Lower lobe of right lung (tissue), 2 donors: ENCODE measurements around the gene CD34. TPM values are rescaled to one million over a fixed set of nuclear protein-coding genes. Genes with fewer than 3 reads are reported as not detected.

Source experiments
- ATAC-seq, 2 donors: fragments of 200-7000 bp; cut with Tn5 transposase; one replicate each; pipeline ENCODE4 v1.9.1; 2020 to 2022; ENCODE audit warnings: mild to moderate bottlenecking in 2 of 2, moderate library complexity in 2 of 2
- DNase-seq: peaks from one replicate; pipeline ENCODE4 v3.0.0-alpha.2; 2020
- H3K27ac ChIP-seq: fragments of 200-600 bp; one replicate; pipeline ENCODE4 v1.8.0; 2022
- H3K27me3 ChIP-seq: fragments of 200-600 bp; one replicate; pipeline ENCODE4 v1.8.0; 2022; ENCODE audit warnings: low read depth
- H3K36me3 ChIP-seq: fragments of 200-600 bp; one replicate; pipeline ENCODE4 v1.8.0; 2022; ENCODE audit warnings: mild to moderate bottlenecking
- H3K4me1 ChIP-seq: fragments of 200-600 bp; one replicate; pipeline ENCODE4 v1.8.0; 2022
- H3K4me3 ChIP-seq: fragments of 200-600 bp; one replicate; pipeline ENCODE4 v1.8.0; 2022; ENCODE audit warnings: mild to moderate bottlenecking
- H3K9me3 ChIP-seq: fragments of 200-600 bp; one replicate; pipeline ENCODE4 v1.8.0; 2022
- intact Hi-C: fragments of 100-400 bp; cut with DNase I; formaldehyde crosslinking; loops from one replicate; pipeline ENCODE4 v1.11.0; 2022
- long read RNA-seq: library from polyadenylated mRNA; unstranded; transcript quantifications from one replicate; pipeline ENCODE4 v2.0.0, GENCODE V29; 2021
- total RNA-seq: library from RNA; stranded (reverse); fragmentation: NEBNext Ultra II Directional; extraction: Animal tissue kit (Norgen Biotek cat#: 25700); gene quantifications from one replicate; pipeline ENCODE4 v1.2.1, GENCODE V29; 2021
- TF ChIP-seq, protein P1 (sequence below): fragments of 200-600 bp; IDR thresholded peaks from one replicate; pipeline ENCODE4 v1.8.0; 2022; ENCODE audit warnings: antibody characterized with exemption, mild to moderate bottlenecking
- donor health status: DM: no; HTN: yes; CAD: no; lungs with severe emphysema.

Gene CD34, protein sequence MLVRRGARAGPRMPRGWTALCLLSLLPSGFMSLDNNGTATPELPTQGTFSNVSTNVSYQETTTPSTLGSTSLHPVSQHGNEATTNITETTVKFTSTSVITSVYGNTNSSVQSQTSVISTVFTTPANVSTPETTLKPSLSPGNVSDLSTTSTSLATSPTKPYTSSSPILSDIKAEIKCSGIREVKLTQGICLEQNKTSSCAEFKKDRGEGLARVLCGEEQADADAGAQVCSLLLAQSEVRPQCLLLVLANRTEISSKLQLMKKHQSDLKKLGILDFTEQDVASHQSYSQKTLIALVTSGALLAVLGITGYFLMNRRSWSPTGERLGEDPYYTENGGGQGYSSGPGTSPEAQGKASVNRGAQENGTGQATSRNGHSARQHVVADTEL
- total RNA-seq, result 44.6 TPM
- long read RNA-seq, full-length matches to known transcripts, result 47 of 75 reads
- long read RNA-seq, partial matches to known transcripts, result 7 of 75 reads
- long read RNA-seq, other reads (novel, unspliced or antisense), result 21 of 75 reads

DNA sequence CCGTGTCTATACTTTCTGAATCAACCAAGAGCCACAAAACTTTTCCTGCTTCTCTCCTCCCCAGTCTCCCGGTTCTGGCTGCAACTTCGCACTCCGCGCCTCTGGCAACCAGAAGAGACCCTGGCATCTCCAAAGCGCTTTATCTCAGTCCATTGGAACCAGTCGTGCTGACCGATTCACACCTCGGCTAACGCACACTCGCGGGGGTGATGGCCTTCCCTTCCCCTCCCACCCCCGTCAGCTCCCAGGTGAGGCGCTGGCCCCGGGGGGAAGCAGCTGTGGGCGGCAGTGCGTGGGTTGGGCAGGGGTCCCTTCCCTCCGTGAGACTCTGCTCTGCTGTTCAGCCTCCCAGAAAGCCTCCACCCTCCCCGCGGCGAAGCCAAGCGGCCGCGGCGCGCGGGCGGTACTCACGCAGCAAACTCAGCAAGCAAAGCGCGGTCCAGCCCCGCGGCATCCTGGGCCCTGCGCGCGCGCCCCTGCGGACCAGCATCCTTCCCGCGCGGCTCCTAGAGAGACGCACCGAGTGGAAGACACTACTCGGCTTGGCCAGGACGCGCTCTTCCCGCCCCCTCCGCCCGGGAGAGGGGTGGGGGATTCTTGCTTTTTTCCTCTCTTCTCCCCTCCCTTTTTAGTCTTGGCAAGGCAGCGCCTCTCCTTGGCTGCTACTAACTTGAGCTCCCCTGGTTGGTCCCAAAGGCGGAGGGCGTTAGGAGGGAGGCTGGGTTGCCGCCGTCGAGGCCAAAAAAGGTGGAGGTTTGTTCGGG is at the start of gene CD34:
Gene CD34 (minus strand): TSS at position 535 of the 764 bp plus-strand sequence. CDS start 45 bp downstream, at position 490.
- Histone ChIP-seq H3K4me1 (peaks cover 25% of the 10 kb centered on the region), H3K4me3 (peak within 1 kb of the TSS; percentile 60), H3K27me3 (peaks cover 18% of the 10 kb centered on the region), H3K36me3 (no peaks in the 10 kb centered on the region), H3K9me3 (no peaks in the 10 kb centered on the region), H3K27ac (peak within 1 kb of the TSS; percentile 81)
- intact Hi-C loops, result no loop called here
- peak; percentile 54 to 67 for ATAC-seq
- no peak for DNase-seq
- TF ChIP-seq, protein P1, sequence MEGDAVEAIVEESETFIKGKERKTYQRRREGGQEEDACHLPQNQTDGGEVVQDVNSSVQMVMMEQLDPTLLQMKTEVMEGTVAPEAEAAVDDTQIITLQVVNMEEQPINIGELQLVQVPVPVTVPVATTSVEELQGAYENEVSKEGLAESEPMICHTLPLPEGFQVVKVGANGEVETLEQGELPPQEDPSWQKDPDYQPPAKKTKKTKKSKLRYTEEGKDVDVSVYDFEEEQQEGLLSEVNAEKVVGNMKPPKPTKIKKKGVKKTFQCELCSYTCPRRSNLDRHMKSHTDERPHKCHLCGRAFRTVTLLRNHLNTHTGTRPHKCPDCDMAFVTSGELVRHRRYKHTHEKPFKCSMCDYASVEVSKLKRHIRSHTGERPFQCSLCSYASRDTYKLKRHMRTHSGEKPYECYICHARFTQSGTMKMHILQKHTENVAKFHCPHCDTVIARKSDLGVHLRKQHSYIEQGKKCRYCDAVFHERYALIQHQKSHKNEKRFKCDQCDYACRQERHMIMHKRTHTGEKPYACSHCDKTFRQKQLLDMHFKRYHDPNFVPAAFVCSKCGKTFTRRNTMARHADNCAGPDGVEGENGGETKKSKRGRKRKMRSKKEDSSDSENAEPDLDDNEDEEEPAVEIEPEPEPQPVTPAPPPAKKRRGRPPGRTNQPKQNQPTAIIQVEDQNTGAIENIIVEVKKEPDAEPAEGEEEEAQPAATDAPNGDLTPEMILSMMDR, result no peak

DNA sequence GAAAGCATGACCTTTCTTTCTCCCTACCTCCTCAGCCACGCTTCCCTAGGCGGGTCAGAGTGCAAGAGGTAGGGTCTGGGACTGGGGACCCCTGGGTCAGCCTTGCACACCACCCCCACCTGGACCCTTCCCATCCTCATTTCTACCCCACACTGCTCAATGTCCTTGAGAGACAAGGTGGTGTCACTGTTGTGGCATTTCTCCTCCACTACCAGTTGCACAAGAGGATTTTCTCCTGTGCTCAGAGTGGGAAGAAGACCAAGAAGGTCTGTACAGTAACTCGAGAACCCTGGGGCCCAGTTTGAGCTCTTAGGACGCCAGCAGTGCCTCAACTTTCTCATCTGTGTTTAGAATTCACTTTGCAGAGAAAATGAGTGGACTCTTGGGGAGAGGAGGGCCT is 49.4 kb upstream of the CD34 start:
- peaks cover 46% of the 10 kb centered on the region for H3K4me1 ChIP-seq

DNA sequence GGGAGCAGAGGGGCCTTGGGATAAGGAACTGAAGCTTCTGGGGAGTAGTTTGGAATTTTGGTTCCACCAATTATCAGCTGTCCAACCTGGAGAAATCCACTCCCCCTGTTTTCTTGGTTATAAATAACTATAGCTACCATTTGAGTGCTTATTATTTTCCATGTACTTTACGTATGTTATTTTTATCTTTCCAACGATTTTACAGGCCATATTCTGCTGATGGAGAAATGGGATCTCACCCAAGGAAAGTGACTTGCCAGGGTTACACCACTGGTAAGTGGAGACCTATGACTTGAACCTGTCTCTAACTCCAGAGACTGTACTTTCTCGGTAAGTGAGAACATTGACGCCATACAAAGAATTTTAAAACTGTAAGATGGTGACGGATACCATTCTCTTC is 49.0 kb upstream of the CD34 start:
- H3K4me3 ChIP-seq, result peak overlapping the region; percentile 56

More for the DNA sequence above, 49.4 kb upstream of the CD34 start:
- DNase-seq, result no peak
- Histone ChIP-seq H3K36me3 (no peaks in the 10 kb centered on the region), H3K27me3 (peaks cover 8% of the 10 kb centered on the region), H3K4me3 (no peak overlapping the region), H3K9me3 (no peaks in the 10 kb centered on the region), H3K27ac (peak overlapping the region; percentile 25)
- no peak for ATAC-seq
- TF ChIP-seq, protein P1, result no peak
- intact Hi-C loops, result no loop called here

DNA sequence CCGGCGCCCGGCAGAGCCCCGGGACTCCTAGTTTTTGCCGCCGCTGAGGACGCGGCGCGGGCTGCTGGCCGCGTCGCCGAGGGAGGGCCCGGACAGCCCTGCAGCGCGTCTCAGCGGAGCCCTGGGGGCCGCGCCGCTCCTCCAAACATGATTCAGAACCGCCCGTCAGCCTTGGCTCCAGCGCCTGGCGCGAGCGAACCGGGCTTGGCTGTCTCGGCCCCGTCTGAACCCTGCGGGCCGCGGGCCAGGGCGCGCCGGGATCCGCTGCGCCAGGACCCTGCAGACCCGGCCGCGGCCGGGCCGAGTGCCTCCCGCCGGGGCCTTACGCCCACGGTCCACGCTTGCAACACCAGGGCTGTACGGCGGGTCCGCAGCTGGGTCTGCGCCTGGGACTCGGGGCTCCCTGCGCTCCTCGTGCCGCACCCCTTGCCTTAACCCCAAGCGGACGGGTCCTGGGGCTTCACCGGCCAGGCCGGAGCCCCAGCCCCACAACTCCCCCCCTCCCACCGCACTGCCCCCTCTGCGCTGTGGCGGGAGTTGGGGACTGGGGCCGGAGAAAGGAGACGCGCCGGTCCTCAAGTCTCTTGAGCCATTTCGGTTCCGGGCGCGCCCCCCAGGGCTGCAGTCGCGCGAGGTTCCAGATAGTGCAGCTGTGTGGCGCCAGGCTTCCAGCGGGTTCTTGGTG is 48.4 kb upstream of the CD34 start:
- intact Hi-C loops, result no loop called here
- H3K4me1 ChIP-seq, result peaks cover 38% of the 10 kb centered on the region
- H3K36me3 ChIP-seq, result no peaks in the 10 kb centered on the region
- no peaks in the 10 kb centered on the region for H3K9me3 ChIP-seq
- peaks cover 8% of the 10 kb centered on the region for H3K27me3 ChIP-seq
- DNase-seq, result peak; percentile 73
- TF ChIP-seq, protein P1, result no peak
- peak overlapping the region; percentile 56 for H3K4me3 ChIP-seq
- ATAC-seq, result peak; percentile 55 to 58
- H3K27ac ChIP-seq, result peak overlapping the region; percentile 81

More for the DNA sequence above, 49.0 kb upstream of the CD34 start:
- TF ChIP-seq, protein P1, result no peak
- peaks cover 45% of the 10 kb centered on the region for H3K4me1 ChIP-seq
- peaks cover 8% of the 10 kb centered on the region for H3K27me3 ChIP-seq
- ATAC-seq (no peak), DNase-seq (no peak)
- intact Hi-C loops, result no loop called here
- H3K9me3 ChIP-seq, result no peaks in the 10 kb centered on the region
- no peaks in the 10 kb centered on the region for H3K36me3 ChIP-seq
- H3K27ac ChIP-seq, result peak overlapping the region; percentile 81
